ENCODE results near the gene ZNF100.
"Not testable (repeated sequence)": the region's sequence is repeated elsewhere in the genome, so short reads cannot be mapped to it uniquely, and the experiment has no call there.

Gene ZNF100

GRCh38 chr19:21748088-21748487 lies 19.3 kb downstream of the ZNF100 start:
- H3K27ac Mint-ChIP-seq: no peak overlapping the region
- TF ChIP-seq CTCF (IDR thresholded peaks at IDR 0.05): no peak
- no peak for DNase-seq
- no peaks in the 10 kb centered on the region for H3K27me3 Mint-ChIP-seq (ENCODE audit: low read depth, poor library complexity)
- peaks cover 79% of the 10 kb centered on the region for H3K9me3 Mint-ChIP-seq
- H3K4me3 Mint-ChIP-seq: no peak overlapping the region
- H3K36me3 Mint-ChIP-seq (ENCODE audit: low read depth): peaks cover 96% of the 10 kb centered on the region
- no peaks in the 10 kb centered on the region for H3K4me1 Mint-ChIP-seq

- Mint-ChIP-seq H3K4me3 (no peak overlapping the region), H3K36me3 (ENCODE audit: low read depth) (peaks cover 97% of the 10 kb centered on the region), H3K27me3 (ENCODE audit: low read depth, poor library complexity) (no peaks in the 10 kb centered on the region), H3K9me3 (peaks cover 87% of the 10 kb centered on the region), H3K27ac (no peak overlapping the region), H3K4me1 (no peaks in the 10 kb centered on the region)
- no peak for TF ChIP-seq CTCF (IDR thresholded peaks at IDR 0.05)
- DNase-seq: no peak
These were observed 26.8 kb downstream of the ZNF100 start for GRCh38 chr19:21740559-21740958.

GRCh38 chr19:21726942-21727747 lies 40.2 kb downstream of the ZNF100 start:
- peaks cover 86% of the 10 kb centered on the region for H3K36me3 Mint-ChIP-seq (ENCODE audit: low read depth)
- H3K4me3 Mint-ChIP-seq; H3K27ac Mint-ChIP-seq; DNase-seq; H3K27me3 Mint-ChIP-seq (ENCODE audit: low read depth, poor library complexity); H3K4me1 Mint-ChIP-seq: not testable (repeated sequence)
- peaks cover 85% of the 10 kb centered on the region for H3K9me3 Mint-ChIP-seq

- no peak for DNase-seq
- Mint-ChIP-seq H3K4me1 (no peaks in the 10 kb centered on the region), H3K9me3 (peaks cover 74% of the 10 kb centered on the region), H3K27ac (no peak overlapping the region), H3K36me3 (ENCODE audit: low read depth) (peaks cover 6% of the 10 kb centered on the region), H3K4me3 (no peak overlapping the region), H3K27me3 (ENCODE audit: low read depth, poor library complexity) (no peaks in the 10 kb centered on the region)
- TF ChIP-seq CTCF (IDR thresholded peaks at IDR 0.05): no peak
These were observed 53.6 kb downstream of the ZNF100 start for GRCh38 chr19:21713761-21714160.

GRCh38 chr19:21709464-21709863 lies 57.9 kb downstream of the ZNF100 start:
- H3K9me3 Mint-ChIP-seq: peaks cover 73% of the 10 kb centered on the region
- no peak overlapping the region for H3K4me3 Mint-ChIP-seq
- no peak for DNase-seq
- H3K4me1 Mint-ChIP-seq: no peaks in the 10 kb centered on the region
- no peaks in the 10 kb centered on the region for H3K27me3 Mint-ChIP-seq (ENCODE audit: low read depth, poor library complexity)
- no peak for TF ChIP-seq CTCF (IDR thresholded peaks at IDR 0.05)
- no peak overlapping the region for H3K27ac Mint-ChIP-seq
- no peaks in the 10 kb centered on the region for H3K36me3 Mint-ChIP-seq (ENCODE audit: low read depth)

GRCh38 chr19:21707878-21708277 lies 59.5 kb downstream of the ZNF100 start:
- H3K4me3 Mint-ChIP-seq; H3K36me3 Mint-ChIP-seq (ENCODE audit: low read depth); H3K4me1 Mint-ChIP-seq; H3K27me3 Mint-ChIP-seq (ENCODE audit: low read depth, poor library complexity); DNase-seq; H3K27ac Mint-ChIP-seq: not testable (repeated sequence)
- H3K9me3 Mint-ChIP-seq: peaks cover 63% of the 10 kb centered on the region

GRCh38 chr19:21707065-21707464 lies 60.3 kb downstream of the ZNF100 start:
- DNase-seq: no peak
- Mint-ChIP-seq H3K27ac (no peak overlapping the region), H3K4me3 (no peak overlapping the region), H3K36me3 (ENCODE audit: low read depth) (no peaks in the 10 kb centered on the region), H3K9me3 (peaks cover 60% of the 10 kb centered on the region), H3K4me1 (no peaks in the 10 kb centered on the region), H3K27me3 (ENCODE audit: low read depth, poor library complexity) (no peaks in the 10 kb centered on the region)
- no peak for TF ChIP-seq CTCF (IDR thresholded peaks at IDR 0.05)
